Glutamatergic neuron (in vitro differentiated cells): ENCODE measurements around the gene LIX1. TPM values are rescaled to one million over a fixed set of nuclear protein-coding genes. Genes with fewer than 3 reads are reported as not detected.

Source experiments
- DNase-seq: peaks from one replicate; pipeline ENCODE4 v3.0.0; 2022
- H3K27ac Mint-ChIP-seq: one replicate; pipeline ENCODE4 v1.8.0; 2020; ENCODE audit warnings: mild to moderate bottlenecking, mixed read lengths, inconsistent platforms; ENCODE audit not compliant: unreplicated experiment
- H3K27me3 Mint-ChIP-seq: one replicate; pipeline ENCODE4 v1.8.0; 2020; ENCODE audit warnings: mild to moderate bottlenecking, moderate library complexity, mixed read lengths, inconsistent platforms; ENCODE audit not compliant: unreplicated experiment
- H3K36me3 Mint-ChIP-seq: one replicate; pipeline ENCODE4 v1.8.0; 2020; ENCODE audit warnings: mild to moderate bottlenecking, mixed read lengths, inconsistent platforms; ENCODE audit not compliant: unreplicated experiment
- H3K4me1 Mint-ChIP-seq: one replicate; pipeline ENCODE4 v1.8.0; 2020; ENCODE audit warnings: mild to moderate bottlenecking, low read depth, mixed read lengths, inconsistent platforms; ENCODE audit not compliant: unreplicated experiment
- H3K4me3 Mint-ChIP-seq: one replicate; pipeline ENCODE4 v1.8.0; 2020; ENCODE audit warnings: mild to moderate bottlenecking, mixed read lengths, inconsistent platforms; ENCODE audit not compliant: unreplicated experiment
- H3K9me3 Mint-ChIP-seq: one replicate; pipeline ENCODE4 v1.8.0; 2020; ENCODE audit warnings: mild to moderate bottlenecking, moderate library complexity, mixed read lengths, inconsistent platforms; ENCODE audit not compliant: unreplicated experiment
- CTCF ChIP-seq: fragments of 200-600 bp; sonication (generic); IDR thresholded peaks from one replicate; pipeline ENCODE4 v1.5.0; 2021; ENCODE audit not compliant: partially characterized antibody, unreplicated experiment
- total RNA-seq: library from RNA; stranded (reverse); fragmentation: NEBNext Ultra II Directional; extraction: Animal tissue kit (Norgen Biotek cat#: 25700); gene quantifications from one replicate; pipeline ENCODE4 v1.2.1, GENCODE V29; 2021; ENCODE audit not compliant: unreplicated experiment

Gene LIX1
- total RNA-seq, 1 donor from 2014 or later = not detected

GRCh38 chr5:97111004-97111403 lies 31.4 kb downstream of the LIX1 start:
- H3K4me3 Mint-ChIP-seq = no peak overlapping the region
- peaks cover 3% of the 10 kb centered on the region for H3K27me3 Mint-ChIP-seq
- no peaks in the 10 kb centered on the region for H3K36me3 Mint-ChIP-seq
- H3K9me3 Mint-ChIP-seq = no peaks in the 10 kb centered on the region
- H3K4me1 Mint-ChIP-seq = peaks cover 6% of the 10 kb centered on the region
- DNase-seq = no peak
- no peak for TF ChIP-seq CTCF
- no peak overlapping the region for H3K27ac Mint-ChIP-seq

DNA sequence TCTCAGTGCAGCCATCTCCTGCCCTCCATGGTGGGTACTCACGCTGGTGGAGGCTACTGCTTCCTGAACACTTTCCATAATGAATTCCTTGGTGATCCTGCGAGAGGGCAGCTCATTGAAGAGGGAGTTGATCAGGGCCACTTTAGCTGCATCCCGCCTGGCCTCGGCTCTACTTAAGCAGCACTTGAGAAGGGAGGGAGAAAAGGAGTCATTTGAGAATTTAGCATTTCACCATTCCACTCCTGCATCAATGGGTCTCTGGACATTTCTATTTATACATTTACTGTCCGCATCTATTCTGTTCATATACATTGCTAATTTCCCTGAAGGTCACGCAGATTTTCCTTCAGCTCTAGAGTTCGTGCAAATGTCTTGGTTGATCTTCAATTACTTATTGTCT lies 35.1 kb downstream of the LIX1 start:
- Mint-ChIP-seq H3K36me3 (no peaks in the 10 kb centered on the region), H3K27me3 (peaks cover 3% of the 10 kb centered on the region), H3K27ac (no peak overlapping the region), H3K4me3 (no peak overlapping the region), H3K4me1 (peaks cover 6% of the 10 kb centered on the region), H3K9me3 (no peaks in the 10 kb centered on the region)
- no peak for DNase-seq
- TF ChIP-seq CTCF = no peak

DNA sequence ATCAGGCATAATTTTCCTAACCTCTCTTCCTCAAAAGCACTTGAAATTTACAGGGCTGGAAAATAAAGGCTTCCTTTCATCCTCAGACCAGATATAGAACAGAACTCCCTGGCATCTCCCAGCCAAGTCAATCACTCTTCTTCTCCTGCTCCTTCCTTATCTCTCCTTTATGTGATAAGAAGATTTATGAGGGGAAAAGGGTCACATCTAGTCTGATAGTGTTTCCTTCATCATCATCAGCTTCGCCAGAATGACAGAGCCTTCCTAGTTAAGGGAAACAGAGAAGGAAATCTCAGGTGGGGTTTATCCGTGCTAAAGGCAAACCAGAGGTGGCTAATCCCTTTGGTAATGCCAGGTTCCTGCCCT lies 36.2 kb downstream of the LIX1 start:
- TF ChIP-seq CTCF = no peak
- Mint-ChIP-seq H3K9me3 (no peaks in the 10 kb centered on the region), H3K4me3 (no peak overlapping the region), H3K27ac (no peak overlapping the region), H3K4me1 (no peaks in the 10 kb centered on the region), H3K36me3 (no peaks in the 10 kb centered on the region), H3K27me3 (peaks cover 3% of the 10 kb centered on the region)
- DNase-seq = no peak

DNA sequence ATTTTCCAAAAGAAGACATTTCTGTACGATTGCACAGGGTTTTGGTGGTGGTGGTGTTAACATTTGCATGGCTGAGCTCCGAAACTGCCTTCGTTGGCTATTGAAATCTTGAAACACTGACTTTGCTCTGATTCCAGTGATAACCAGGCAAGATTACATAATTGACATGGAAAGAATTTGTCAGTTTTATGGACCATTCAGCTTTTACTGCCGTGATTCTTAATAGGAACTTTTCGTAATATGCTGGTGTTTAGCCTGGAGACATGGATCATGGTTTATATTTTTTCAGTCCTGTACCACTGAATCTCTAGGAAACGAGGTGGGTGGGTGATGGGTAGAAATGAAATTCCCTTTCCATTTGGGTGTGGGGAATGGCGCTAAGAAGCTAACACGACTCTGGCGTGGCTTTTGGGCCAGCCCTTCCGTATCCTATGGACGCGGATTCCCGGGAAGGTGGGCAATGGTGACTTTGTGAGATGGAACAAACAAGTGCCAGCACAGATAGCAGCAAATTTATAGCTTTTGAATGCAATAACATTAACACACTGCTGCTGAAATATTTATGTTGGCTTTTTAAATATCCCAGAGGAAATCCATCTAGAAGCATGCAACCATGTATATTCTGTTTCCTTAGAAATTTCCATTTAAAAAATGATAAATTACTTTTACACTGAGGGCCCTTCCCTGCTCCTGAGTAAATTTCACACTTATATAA lies 36.8 kb downstream of the LIX1 start:
- Mint-ChIP-seq H3K27ac (no peak overlapping the region), H3K9me3 (no peaks in the 10 kb centered on the region), H3K4me1 (no peaks in the 10 kb centered on the region), H3K27me3 (peaks cover 3% of the 10 kb centered on the region), H3K4me3 (no peak overlapping the region), H3K36me3 (no peaks in the 10 kb centered on the region)
- no peak for TF ChIP-seq CTCF
- no peak for DNase-seq

GRCh38 chr5:97102010-97102470 lies 40.4 kb downstream of the LIX1 start:
- TF ChIP-seq CTCF = no peak
- peaks cover 6% of the 10 kb centered on the region for H3K4me1 Mint-ChIP-seq
- no peaks in the 10 kb centered on the region for H3K36me3 Mint-ChIP-seq
- no peaks in the 10 kb centered on the region for H3K9me3 Mint-ChIP-seq
- DNase-seq = no peak
- no peak overlapping the region for H3K4me3 Mint-ChIP-seq
- no peaks in the 10 kb centered on the region for H3K27me3 Mint-ChIP-seq
- H3K27ac Mint-ChIP-seq = no peak overlapping the region
